ENCODE results near the gene TDP1.

DNA sequence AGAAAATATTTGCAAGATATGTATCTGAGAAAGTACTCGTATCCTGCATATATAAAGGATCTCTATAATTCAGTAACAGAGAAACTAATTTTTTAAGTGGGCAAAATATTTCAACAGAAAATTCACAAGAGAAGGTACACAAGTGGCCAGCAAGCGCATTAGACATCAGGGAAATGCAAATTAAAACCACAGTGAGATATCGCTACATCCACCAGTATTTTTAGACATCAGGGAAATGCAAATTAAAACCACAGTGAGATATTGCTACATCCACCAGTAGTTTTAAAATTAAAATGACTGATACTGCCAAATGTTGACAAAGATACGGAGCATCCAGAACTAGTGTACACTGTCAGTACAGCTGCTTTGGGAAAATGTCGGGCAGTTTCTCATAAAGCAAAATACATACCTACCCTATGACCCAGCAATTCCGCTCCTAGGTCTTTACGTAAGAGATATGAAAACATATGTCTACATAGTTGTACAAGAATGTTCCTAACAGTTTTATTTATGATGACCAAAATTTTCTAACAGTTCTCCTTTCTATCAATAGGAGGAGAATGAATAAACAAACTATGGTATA, 103.2 kb downstream of the TDP1 start:
- TF ChIP-seq, protein P1, sequence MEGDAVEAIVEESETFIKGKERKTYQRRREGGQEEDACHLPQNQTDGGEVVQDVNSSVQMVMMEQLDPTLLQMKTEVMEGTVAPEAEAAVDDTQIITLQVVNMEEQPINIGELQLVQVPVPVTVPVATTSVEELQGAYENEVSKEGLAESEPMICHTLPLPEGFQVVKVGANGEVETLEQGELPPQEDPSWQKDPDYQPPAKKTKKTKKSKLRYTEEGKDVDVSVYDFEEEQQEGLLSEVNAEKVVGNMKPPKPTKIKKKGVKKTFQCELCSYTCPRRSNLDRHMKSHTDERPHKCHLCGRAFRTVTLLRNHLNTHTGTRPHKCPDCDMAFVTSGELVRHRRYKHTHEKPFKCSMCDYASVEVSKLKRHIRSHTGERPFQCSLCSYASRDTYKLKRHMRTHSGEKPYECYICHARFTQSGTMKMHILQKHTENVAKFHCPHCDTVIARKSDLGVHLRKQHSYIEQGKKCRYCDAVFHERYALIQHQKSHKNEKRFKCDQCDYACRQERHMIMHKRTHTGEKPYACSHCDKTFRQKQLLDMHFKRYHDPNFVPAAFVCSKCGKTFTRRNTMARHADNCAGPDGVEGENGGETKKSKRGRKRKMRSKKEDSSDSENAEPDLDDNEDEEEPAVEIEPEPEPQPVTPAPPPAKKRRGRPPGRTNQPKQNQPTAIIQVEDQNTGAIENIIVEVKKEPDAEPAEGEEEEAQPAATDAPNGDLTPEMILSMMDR (conservative IDR thresholded peaks at IDR 0.05; ENCODE audit: low read depth in 2 of 2): no peak
- TF ChIP-seq CREB1 (CRISPR knock-in tag; IDR thresholded peaks at IDR 0.05; ENCODE audit: low read depth) (no peak), REST (IDR thresholded peaks at IDR 0.05; ENCODE audit: unreplicated experiment) (no peak), POLR2AphosphoS5 (IDR thresholded peaks at IDR 0.05; ENCODE audit: low read depth) (no peak), EZH2 (IDR thresholded peaks at IDR 0.05; ENCODE audit: low read depth, unreplicated experiment) (no peak), EZH2phosphoT487 (IDR thresholded peaks at IDR 0.05; ENCODE audit: unreplicated experiment) (no peak)
